KOPT-K1 (cell line): Measurements from ENCODE around the gene HS3ST4.
"Not testable (repeated sequence)": the region's sequence is repeated elsewhere in the genome, so short reads cannot be mapped to it uniquely, and the experiment has no call there.

Experiments
- H3K27ac ChIP-seq: fragments of 200-600 bp; sonication (generic); 2 replicates; pipeline ENCODE4 v1.5.1; 2016; ENCODE audit warnings: antibody characterized with exemption, mild to moderate bottlenecking, low read depth, low read length; ENCODE audit not compliant: poor library complexity, severe bottlenecking
- H3K36me3 ChIP-seq: fragments of 200-600 bp; sonication (generic); 2 replicates; pipeline ENCODE4 v1.5.1; 2017; ENCODE audit warnings: antibody characterized with exemption, mild to moderate bottlenecking, low read length, moderate library complexity; ENCODE audit not compliant: insufficient read depth
- H3K9me3 ChIP-seq: fragments of 200-600 bp; sonication (generic); 2 replicates; pipeline ENCODE4 v1.5.1; 2017; ENCODE audit warnings: antibody characterized with exemption, low read length, mild to moderate bottlenecking; ENCODE audit not compliant: insufficient read depth, poor library complexity, severe bottlenecking

HS3ST4 gene

DNA sequence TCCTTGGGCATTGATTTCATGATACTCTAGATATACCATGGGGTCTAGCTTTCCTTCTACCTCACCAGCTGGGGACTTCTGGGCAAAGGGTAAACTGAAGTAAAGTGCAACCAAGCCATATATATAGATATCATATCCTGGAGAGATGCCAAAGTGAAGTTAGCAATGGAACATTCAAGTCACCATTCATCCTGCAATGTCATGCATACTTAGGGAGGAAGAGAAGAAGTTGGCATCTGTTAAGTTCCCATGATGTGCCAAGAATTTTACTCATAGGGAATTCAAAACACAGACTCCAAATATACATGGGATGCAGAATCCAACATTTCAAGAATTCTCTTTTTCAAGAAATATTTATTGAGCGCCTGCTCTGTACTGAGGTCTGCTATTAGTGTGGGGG lies 399.8 kb downstream of the HS3ST4 start:
- H3K27ac ChIP-seq = no peak overlapping the region
- no peaks in the 10 kb centered on the region for H3K36me3 ChIP-seq
- H3K9me3 ChIP-seq = no peaks in the 10 kb centered on the region

DNA sequence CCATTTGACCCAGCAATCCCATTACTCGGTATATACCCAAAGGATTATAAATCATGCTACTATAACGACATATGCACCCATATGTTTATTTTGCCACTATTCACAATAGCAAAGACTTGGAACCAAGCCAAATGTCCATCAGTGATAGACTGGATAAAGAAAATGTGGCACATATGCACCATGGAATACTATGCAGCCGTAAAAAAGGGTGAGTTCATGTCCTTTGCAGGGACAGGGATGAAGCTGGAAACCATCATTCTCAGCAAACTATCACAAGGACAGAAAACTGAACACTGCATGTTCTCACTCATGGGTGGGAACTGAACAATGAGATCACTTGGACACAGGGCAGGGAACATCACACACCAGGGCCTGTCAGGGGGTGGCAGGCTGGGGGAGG lies 406.4 kb downstream of the HS3ST4 start:
- H3K27ac ChIP-seq, H3K36me3 ChIP-seq, H3K9me3 ChIP-seq: not testable (repeated sequence)

GRCh38 chr16:26102369-26102768 lies 410.6 kb downstream of the HS3ST4 start:
- no peaks in the 10 kb centered on the region for H3K9me3 ChIP-seq
- no peak overlapping the region for H3K27ac ChIP-seq
- no peaks in the 10 kb centered on the region for H3K36me3 ChIP-seq

GRCh38 chr16:26108836-26109505 lies 417.2 kb downstream of the HS3ST4 start:
- Histone ChIP-seq H3K36me3 (no peaks in the 10 kb centered on the region), H3K27ac (no peak overlapping the region), H3K9me3 (no peaks in the 10 kb centered on the region)

- no peaks in the 10 kb centered on the region for H3K9me3 ChIP-seq
- no peak overlapping the region for H3K27ac ChIP-seq
- no peaks in the 10 kb centered on the region for H3K36me3 ChIP-seq
Measured at GRCh38 chr16:26111900-26112299, 420.1 kb downstream of the HS3ST4 start.

GRCh38 chr16:26118575-26118974 lies 426.8 kb downstream of the HS3ST4 start:
- Histone ChIP-seq H3K36me3 (no peaks in the 10 kb centered on the region), H3K27ac (no peak overlapping the region), H3K9me3 (no peaks in the 10 kb centered on the region)

- H3K27ac ChIP-seq = no peak overlapping the region
- no peaks in the 10 kb centered on the region for H3K36me3 ChIP-seq
- H3K9me3 ChIP-seq = no peaks in the 10 kb centered on the region
Measured at GRCh38 chr16:26120729-26121128, 429.0 kb downstream of the HS3ST4 start.

GRCh38 chr16:26128296-26128695 lies 436.5 kb downstream of the HS3ST4 start:
- H3K27ac ChIP-seq = no peak overlapping the region
- no peaks in the 10 kb centered on the region for H3K36me3 ChIP-seq
- no peaks in the 10 kb centered on the region for H3K9me3 ChIP-seq

GRCh38 chr16:26129997-26130396 lies 438.2 kb downstream of the HS3ST4 start:
- no peaks in the 10 kb centered on the region for H3K36me3 ChIP-seq
- H3K27ac ChIP-seq = no peak overlapping the region
- no peaks in the 10 kb centered on the region for H3K9me3 ChIP-seq

- Histone ChIP-seq H3K27ac (no peak overlapping the region), H3K9me3 (no peaks in the 10 kb centered on the region)
Measured at GRCh38 chr16:26133416-26134093, 441.8 kb downstream of the HS3ST4 start.

DNA sequence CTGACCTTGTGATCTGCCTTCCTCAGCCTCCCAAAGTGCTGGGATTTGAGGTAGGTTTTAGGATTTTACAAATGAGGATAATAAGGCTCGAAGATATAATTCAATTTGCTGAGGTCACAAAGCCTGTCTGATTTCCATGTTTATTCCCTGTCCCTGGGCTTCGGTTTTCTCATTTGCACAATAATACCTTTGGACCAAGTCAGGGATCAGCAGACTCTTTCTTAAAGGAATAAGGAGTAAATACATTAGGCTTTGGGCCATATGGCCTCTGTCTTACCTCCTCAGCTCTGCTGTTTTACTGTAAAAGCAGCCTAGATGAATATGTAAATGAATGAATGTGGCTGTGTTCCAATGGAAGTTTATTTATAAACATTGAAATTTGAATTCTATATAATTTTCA lies 442.8 kb downstream of the HS3ST4 start:
- Histone ChIP-seq H3K9me3 (no peaks in the 10 kb centered on the region), H3K27ac (no peak overlapping the region), H3K36me3 (no peaks in the 10 kb centered on the region)

More at GRCh38 chr16:26133416-26134093, 441.8 kb downstream of the HS3ST4 start:
- no peaks in the 10 kb centered on the region for H3K36me3 ChIP-seq

- Histone ChIP-seq H3K36me3 (no peaks in the 10 kb centered on the region), H3K9me3 (no peaks in the 10 kb centered on the region), H3K27ac (no peak overlapping the region)
Measured at GRCh38 chr16:26137956-26138355, 446.2 kb downstream of the HS3ST4 start.

- no peaks in the 10 kb centered on the region for H3K36me3 ChIP-seq
- H3K27ac ChIP-seq = no peak overlapping the region
- H3K9me3 ChIP-seq = no peaks in the 10 kb centered on the region
Measured at GRCh38 chr16:26139091-26139490, 447.3 kb downstream of the HS3ST4 start.

GRCh38 chr16:26139884-26140283 lies 448.1 kb downstream of the HS3ST4 start:
- Histone ChIP-seq H3K9me3 (no peaks in the 10 kb centered on the region), H3K27ac (no peak overlapping the region), H3K36me3 (no peaks in the 10 kb centered on the region)

DNA sequence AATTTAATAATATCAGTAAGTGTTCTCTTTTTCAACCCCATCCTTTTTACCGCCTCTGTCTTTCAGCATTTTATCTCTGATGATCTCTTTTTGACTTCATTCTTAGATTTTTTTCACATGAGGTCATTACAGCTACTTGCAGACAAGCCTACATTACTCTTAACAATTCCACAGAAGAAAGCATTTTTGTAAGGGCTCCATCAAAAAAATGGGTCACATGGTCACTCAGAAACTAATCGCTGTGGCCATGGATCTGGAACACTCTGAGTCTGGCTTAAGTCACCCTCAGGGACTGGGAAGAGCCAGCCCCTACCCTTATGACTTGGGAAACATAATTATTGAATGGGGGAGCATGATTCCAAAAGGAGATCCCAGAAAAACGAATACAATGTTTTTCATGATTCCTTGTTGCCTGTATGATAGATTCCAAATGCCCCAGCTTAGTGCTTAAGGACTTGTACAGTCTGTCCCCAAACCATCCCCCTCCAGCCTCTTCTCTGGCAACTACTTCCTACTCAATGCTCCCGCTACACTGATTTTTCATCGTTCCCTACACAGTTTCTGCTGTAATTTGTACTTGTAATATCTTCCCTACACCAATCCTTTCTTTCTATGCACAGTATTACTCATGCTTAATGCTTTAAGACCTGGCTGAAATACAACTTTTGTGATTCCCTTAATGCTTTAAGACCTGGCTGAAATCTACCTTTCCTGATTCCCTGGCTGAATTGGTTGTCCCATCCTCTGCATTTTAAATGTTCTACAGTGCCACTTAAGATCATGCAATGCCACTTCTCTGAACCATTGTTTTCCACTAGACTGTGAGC lies 457.8 kb downstream of the HS3ST4 start:
- H3K27ac ChIP-seq = no peak overlapping the region
- H3K9me3 ChIP-seq = no peaks in the 10 kb centered on the region
- no peaks in the 10 kb centered on the region for H3K36me3 ChIP-seq
